SK-N-SH treated with all-trans-retinoic acid at 6 μM for 48 hours (cell line): ENCODE measurements around the gene HMX2.

Experiments
- ARNTL ChIP-seq: fragments of 450-650 bp; formaldehyde crosslinking; IDR thresholded peaks from 2 replicates; pipeline ENCODE4 v1.5.0; 2020; ENCODE audit warnings: low read depth, mild to moderate bottlenecking, moderate library complexity, borderline replicate concordance
- CSRNP3 ChIP-seq: fragments of 250-450 bp; sonication (Bioruptor Pico); IDR thresholded peaks from 2 replicates; pipeline ENCODE4 v1.5.1; 2021; ENCODE audit warnings: mild to moderate bottlenecking, moderate library complexity
- ISL1 ChIP-seq: fragments of 250-450 bp; sonication (Bioruptor Pico); IDR thresholded peaks from 2 replicates; pipeline ENCODE4 v2.1.2; 2022; ENCODE audit warnings: mild to moderate bottlenecking, moderate library complexity
- OSR1 ChIP-seq: fragments of 250-450 bp; sonication (Bioruptor Pico); IDR thresholded peaks from 2 replicates; pipeline ENCODE4 v1.8.0; 2022; ENCODE audit warnings: moderate library complexity, mild to moderate bottlenecking, inconsistent platforms
- PATZ1 ChIP-seq: fragments of 250-450 bp; sonication (Bioruptor Pico); IDR thresholded peaks from 2 replicates; pipeline ENCODE4 v1.8.0; 2020; ENCODE audit warnings: mild to moderate bottlenecking, moderate library complexity, borderline replicate concordance
- POU6F1 ChIP-seq: fragments of 250-450 bp; sonication (Bioruptor Pico); IDR thresholded peaks from 2 replicates; pipeline ENCODE4 v1.8.0; 2021; ENCODE audit warnings: low read depth, mild to moderate bottlenecking, moderate library complexity, borderline replicate concordance
- RARB ChIP-seq: fragments of 250-450 bp; sonication (Bioruptor Pico); IDR thresholded peaks from 2 replicates; pipeline ENCODE4 v1.8.0; 2021; ENCODE audit warnings: mild to moderate bottlenecking, moderate library complexity
- TOX ChIP-seq: fragments of 250-450 bp; sonication (Bioruptor Pico); IDR thresholded peaks from 2 replicates; pipeline ENCODE4 v1.8.0; 2021; ENCODE audit warnings: mild to moderate bottlenecking, moderate library complexity, borderline replicate concordance
- ZFP3 ChIP-seq: fragments of 250-450 bp; sonication (Bioruptor Pico); IDR thresholded peaks from 2 replicates; pipeline ENCODE4 v1.5.0; 2020; ENCODE audit warnings: mild to moderate bottlenecking, moderate library complexity
- ZNF565 ChIP-seq: fragments of 450-650 bp; formaldehyde crosslinking; conservative IDR thresholded peaks from 2 replicates; pipeline ENCODE4 v1.5.0; 2020; ENCODE audit warnings: low read depth, mild to moderate bottlenecking, moderate library complexity
- TF ChIP-seq, protein P1 (sequence below): fragments of 250-450 bp; sonication (Bioruptor Pico); IDR thresholded peaks from 2 replicates; pipeline ENCODE4 v1.5.0; 2020; ENCODE audit warnings: mild to moderate bottlenecking, moderate library complexity

DNA sequence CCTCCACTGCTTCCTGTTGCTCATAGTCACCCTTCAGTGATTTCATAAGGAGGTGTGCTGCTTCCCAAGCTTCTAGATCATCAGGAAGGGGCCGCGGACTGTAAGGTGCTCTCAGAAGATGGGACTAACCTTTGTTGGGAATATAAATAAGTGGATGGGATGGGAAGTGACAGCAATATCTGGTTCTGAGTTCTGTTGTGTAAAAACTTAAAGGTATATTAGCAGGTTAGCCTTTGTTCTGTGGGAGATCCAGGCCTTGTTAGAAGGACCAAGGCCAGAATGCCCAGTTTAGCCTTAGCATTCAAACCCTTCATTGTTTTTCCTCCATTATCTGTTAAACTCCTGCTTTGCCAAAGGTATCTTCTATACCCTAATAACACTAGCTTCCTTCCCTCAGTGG, 18.7 kb downstream of the HMX2 start:
- TF ChIP-seq, protein P1, sequence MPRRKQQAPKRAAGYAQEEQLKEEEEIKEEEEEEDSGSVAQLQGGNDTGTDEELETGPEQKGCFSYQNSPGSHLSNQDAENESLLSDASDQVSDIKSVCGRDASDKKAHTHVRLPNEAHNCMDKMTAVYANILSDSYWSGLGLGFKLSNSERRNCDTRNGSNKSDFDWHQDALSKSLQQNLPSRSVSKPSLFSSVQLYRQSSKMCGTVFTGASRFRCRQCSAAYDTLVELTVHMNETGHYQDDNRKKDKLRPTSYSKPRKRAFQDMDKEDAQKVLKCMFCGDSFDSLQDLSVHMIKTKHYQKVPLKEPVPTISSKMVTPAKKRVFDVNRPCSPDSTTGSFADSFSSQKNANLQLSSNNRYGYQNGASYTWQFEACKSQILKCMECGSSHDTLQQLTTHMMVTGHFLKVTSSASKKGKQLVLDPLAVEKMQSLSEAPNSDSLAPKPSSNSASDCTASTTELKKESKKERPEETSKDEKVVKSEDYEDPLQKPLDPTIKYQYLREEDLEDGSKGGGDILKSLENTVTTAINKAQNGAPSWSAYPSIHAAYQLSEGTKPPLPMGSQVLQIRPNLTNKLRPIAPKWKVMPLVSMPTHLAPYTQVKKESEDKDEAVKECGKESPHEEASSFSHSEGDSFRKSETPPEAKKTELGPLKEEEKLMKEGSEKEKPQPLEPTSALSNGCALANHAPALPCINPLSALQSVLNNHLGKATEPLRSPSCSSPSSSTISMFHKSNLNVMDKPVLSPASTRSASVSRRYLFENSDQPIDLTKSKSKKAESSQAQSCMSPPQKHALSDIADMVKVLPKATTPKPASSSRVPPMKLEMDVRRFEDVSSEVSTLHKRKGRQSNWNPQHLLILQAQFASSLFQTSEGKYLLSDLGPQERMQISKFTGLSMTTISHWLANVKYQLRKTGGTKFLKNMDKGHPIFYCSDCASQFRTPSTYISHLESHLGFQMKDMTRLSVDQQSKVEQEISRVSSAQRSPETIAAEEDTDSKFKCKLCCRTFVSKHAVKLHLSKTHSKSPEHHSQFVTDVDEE (CRISPR knock-in tag) = no peak
- no peak for TF ChIP-seq ZFP3 (CRISPR knock-in tag)
- TF ChIP-seq PATZ1 (CRISPR knock-in tag) = no peak
- no peak for TF ChIP-seq ISL1
- TF ChIP-seq POU6F1 (CRISPR knock-in tag) = no peak
- no peak for TF ChIP-seq ARNTL (CRISPR knock-in tag)
- no peak for TF ChIP-seq RARB (CRISPR knock-in tag)
- TF ChIP-seq ZNF565 (CRISPR knock-in tag) = no peak
- TF ChIP-seq CSRNP3 (CRISPR knock-in tag) = no peak
- no peak for TF ChIP-seq TOX (CRISPR knock-in tag)
- no peak for TF ChIP-seq OSR1 (CRISPR knock-in tag)
